ENCODE data around the gene MRPL3. TPM values are rescaled to one million over a fixed set of nuclear protein-coding genes. Genes with fewer than 3 reads are reported as not detected.

The MRPL3 gene
- total RNA-seq = 112 TPM

- peak; percentile 78 for DNase-seq
These were observed at the start of gene MRPL3 for GRCh38 chr3:131502530-131503319. Gene MRPL3 (minus strand): TSS chr3:131502971. CDS start chr3:131502821, 150 bp downstream.

GRCh38 chr3:131551761-131552160 is 49.0 kb upstream of the MRPL3 start:
- no peak for DNase-seq

GRCh38 chr3:131550562-131551465 is 48.0 kb upstream of the MRPL3 start:
- no peak for DNase-seq

- no peak for DNase-seq
These were observed 46.6 kb upstream of the MRPL3 start for GRCh38 chr3:131549340-131549739.

GRCh38 chr3:131547585-131547984 is 44.8 kb upstream of the MRPL3 start:
- DNase-seq = no peak

GRCh38 chr3:131546441-131546840 is 43.7 kb upstream of the MRPL3 start:
- DNase-seq = no peak

- DNase-seq = no peak
These were observed 41.8 kb upstream of the MRPL3 start for GRCh38 chr3:131544557-131544956.

GRCh38 chr3:131543714-131544113 is 40.9 kb upstream of the MRPL3 start:
- peak; percentile 29 for DNase-seq

- no peak for DNase-seq
These were observed 38.5 kb upstream of the MRPL3 start for GRCh38 chr3:131541288-131541687.

GRCh38 chr3:131540821-131541220 is 38.0 kb upstream of the MRPL3 start:
- DNase-seq = no peak

- DNase-seq = no peak
These were observed 37.4 kb upstream of the MRPL3 start for GRCh38 chr3:131540143-131540542.

- DNase-seq = no peak
These were observed 36.2 kb upstream of the MRPL3 start for GRCh38 chr3:131538968-131539367.

GRCh38 chr3:131537531-131537930 is 34.8 kb upstream of the MRPL3 start:
- DNase-seq = no peak

GRCh38 chr3:131535596-131535995 is 32.8 kb upstream of the MRPL3 start:
- no peak for DNase-seq

GRCh38 chr3:131535131-131535530 is 32.4 kb upstream of the MRPL3 start:
- no peak for DNase-seq

- DNase-seq = no peak
These were observed 29.9 kb upstream of the MRPL3 start for GRCh38 chr3:131532645-131533044.

GRCh38 chr3:131530843-131531242 is 28.1 kb upstream of the MRPL3 start:
- no peak for DNase-seq

- DNase-seq = no peak
These were observed 27.6 kb upstream of the MRPL3 start for GRCh38 chr3:131530388-131530787.

- DNase-seq = peak; percentile 12
These were observed 24.1 kb upstream of the MRPL3 start for GRCh38 chr3:131526801-131527347.

- DNase-seq = no peak
These were observed 15.9 kb upstream of the MRPL3 start for GRCh38 chr3:131518680-131519079.

GRCh38 chr3:131505421-131505820 is 2.6 kb upstream of the MRPL3 start:
- DNase-seq = no peak

GRCh38 chr3:131503320-131503635 is 507 bp upstream of the MRPL3 start:
- DNase-seq = no peak

GRCh38 chr3:131501949-131502348 is 822 bp downstream of the MRPL3 start:
- DNase-seq = no peak
